DOHH2 (cell line): Measurements from ENCODE around the gene RARA.

ENCODE experiments used
- H3F3A ChIP-seq: fragments of 200-600 bp; sonication (generic), shearing (Covaris generic); 2 replicates; pipeline ENCODE4 v1.6.0; 2016; ENCODE audit warnings: antibody characterized with exemption, mild to moderate bottlenecking; ENCODE audit not compliant: control insufficient read depth, insufficient read depth
- H3K27ac ChIP-seq: fragments of 200-600 bp; sonication (generic); 2 replicates; pipeline ENCODE4 v1.5.1; 2014; ENCODE audit warnings: low read depth, mild to moderate bottlenecking, low read length, moderate library complexity
- H3K27me3 ChIP-seq: fragments of 200-600 bp; sonication (generic); 2 replicates; pipeline ENCODE4 v1.6.1; 2014; ENCODE audit warnings: mild to moderate bottlenecking, low read length, mixed read lengths; ENCODE audit not compliant: control insufficient read depth
- H3K36me3 ChIP-seq: fragments of 200-600 bp; sonication (generic); 2 replicates; pipeline ENCODE4 v1.6.1; 2014; ENCODE audit warnings: mild to moderate bottlenecking, low read length, moderate library complexity, mixed read lengths; ENCODE audit not compliant: control insufficient read depth
- H3K4me1 ChIP-seq: fragments of 200-600 bp; sonication (generic); 2 replicates; pipeline ENCODE4 v1.6.1; 2014; ENCODE audit warnings: mild to moderate bottlenecking, low read length, mixed read lengths; ENCODE audit not compliant: control insufficient read depth
- H3K4me2 ChIP-seq: fragments of 200-600 bp; sonication (generic); 2 replicates; pipeline ENCODE4 v1.6.0; 2014; ENCODE audit warnings: mild to moderate bottlenecking, low read length, moderate library complexity
- H3K4me3 ChIP-seq: fragments of 200-600 bp; sonication (generic); 2 replicates; pipeline ENCODE4 v1.5.1; 2014; ENCODE audit warnings: mild to moderate bottlenecking, low read length, mixed read lengths
- H3K79me2 ChIP-seq: fragments of 200-600 bp; sonication (generic); 2 replicates; pipeline ENCODE4 v1.6.1; 2014; ENCODE audit warnings: mild to moderate bottlenecking, low read length, mixed read lengths; ENCODE audit not compliant: control insufficient read depth
- H3K9me2 ChIP-seq: fragments of 200-600 bp; sonication (generic); replicated peaks from 2 replicates; pipeline ENCODE4 v1.6.1; 2014; ENCODE audit warnings: mild to moderate bottlenecking, low read length, mixed read lengths; ENCODE audit not compliant: control insufficient read depth
- H3K9me3 ChIP-seq: fragments of 200-600 bp; sonication (generic); 2 replicates; pipeline ENCODE4 v1.6.1; 2014; ENCODE audit warnings: antibody characterized with exemption, low read length, mixed read lengths; ENCODE audit not compliant: control insufficient read depth, insufficient read depth
- H4K20me1 ChIP-seq: fragments of 200-600 bp; sonication (generic); 2 replicates; pipeline ENCODE4 v1.6.0; 2014; ENCODE audit warnings: low read depth, mild to moderate bottlenecking, antibody characterized with exemption, low read length, moderate library complexity; ENCODE audit not compliant: control insufficient read depth, insufficient read depth
- CTCF ChIP-seq: fragments of 200-600 bp; sonication (generic); IDR thresholded peaks from one replicate; pipeline ENCODE4 v1.5.1; 2014; ENCODE audit warnings: antibody characterized with exemption, mild to moderate bottlenecking, low read depth, low read length; ENCODE audit not compliant: poor library complexity, severe bottlenecking
- EZH2phosphoT487 ChIP-seq: fragments of 200-600 bp; sonication (generic); IDR thresholded peaks from 2 replicates; pipeline ENCODE4 v1.6.1; 2017; ENCODE audit warnings: borderline replicate concordance, mild to moderate bottlenecking, antibody characterized with exemption, low read length, moderate library complexity, mixed read lengths

Gene RARA

DNA sequence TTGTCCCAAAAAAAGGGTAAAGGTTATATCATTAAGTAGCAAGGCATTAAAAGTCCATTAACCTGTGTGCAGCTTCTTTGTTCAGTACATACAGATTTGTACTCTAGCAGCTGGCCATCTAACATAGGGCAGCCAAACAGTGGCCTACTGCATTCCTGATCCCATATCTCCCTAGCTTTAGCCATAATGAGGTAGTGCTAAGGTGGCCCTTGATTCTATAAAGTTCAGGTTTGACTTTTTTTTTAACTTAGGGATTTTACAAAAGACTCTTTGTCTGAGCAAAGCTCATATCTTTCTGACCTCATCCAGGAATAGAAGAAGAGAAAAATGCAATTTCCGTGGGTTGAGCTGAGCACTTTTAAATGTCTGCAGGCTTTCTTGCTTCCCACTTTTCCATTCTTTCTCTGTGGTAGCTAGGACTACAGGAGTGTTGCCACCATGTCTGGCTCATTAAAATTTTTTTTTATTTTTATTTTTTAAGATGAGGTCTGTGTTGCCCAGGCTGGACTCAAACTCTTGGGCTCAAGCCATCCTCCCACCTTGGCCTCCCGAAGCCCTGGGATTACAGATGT, 40.8 kb upstream of the RARA start:
- H4K20me1 ChIP-seq, result no peaks in the 10 kb centered on the region
- H3K9me3 ChIP-seq, result no peaks in the 10 kb centered on the region

DNA sequence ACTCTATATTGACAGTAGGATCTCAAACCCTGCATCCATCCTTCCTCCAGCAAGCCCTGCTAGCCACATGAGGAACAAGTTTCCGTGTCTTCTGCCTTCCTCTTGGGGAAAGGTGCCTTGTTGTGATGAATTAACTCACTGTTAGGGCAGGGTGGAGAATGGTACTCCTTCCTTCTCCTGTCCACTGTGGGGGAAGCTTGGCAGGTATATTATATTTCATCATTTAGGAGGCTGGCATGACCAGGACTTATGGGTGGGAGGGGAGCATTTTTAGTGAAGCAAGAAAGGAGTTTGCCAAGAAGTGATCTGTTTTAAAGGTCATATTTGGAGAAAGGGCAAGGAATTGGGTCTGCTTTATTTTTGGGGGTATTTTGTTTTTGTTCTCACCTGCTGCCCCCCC, 30.6 kb upstream of the RARA start:
- no peaks in the 10 kb centered on the region for H3K27me3 ChIP-seq
- H3K9me3 ChIP-seq, result no peaks in the 10 kb centered on the region
- no peaks in the 10 kb centered on the region for H3K9me2 ChIP-seq
- H3K36me3 ChIP-seq, result peaks cover 40% of the 10 kb centered on the region
- no peaks in the 10 kb centered on the region for H3F3A ChIP-seq
- H3K27ac ChIP-seq, result no peak overlapping the region
- no peak overlapping the region for H3K4me2 ChIP-seq
- no peak overlapping the region for H3K4me3 ChIP-seq
- no peaks in the 10 kb centered on the region for H4K20me1 ChIP-seq
- TF ChIP-seq EZH2phosphoT487, result no peak
- TF ChIP-seq CTCF, result no peak
- H3K4me1 ChIP-seq, result peaks cover 19% of the 10 kb centered on the region
- no peaks in the 10 kb centered on the region for H3K79me2 ChIP-seq

More for the DNA sequence above, 40.8 kb upstream of the RARA start:
- H3K4me3 ChIP-seq, result no peak overlapping the region
- H3K27ac ChIP-seq, result no peak overlapping the region
- H3K4me2 ChIP-seq, result no peak overlapping the region
- TF ChIP-seq CTCF, result no peak
- TF ChIP-seq EZH2phosphoT487, result no peak
- peaks cover 12% of the 10 kb centered on the region for H3K36me3 ChIP-seq
- H3K4me1 ChIP-seq, result no peaks in the 10 kb centered on the region
- H3F3A ChIP-seq, result no peaks in the 10 kb centered on the region
- H3K27me3 ChIP-seq, result no peaks in the 10 kb centered on the region
- H3K79me2 ChIP-seq, result no peaks in the 10 kb centered on the region
- H3K9me2 ChIP-seq, result no peaks in the 10 kb centered on the region

DNA sequence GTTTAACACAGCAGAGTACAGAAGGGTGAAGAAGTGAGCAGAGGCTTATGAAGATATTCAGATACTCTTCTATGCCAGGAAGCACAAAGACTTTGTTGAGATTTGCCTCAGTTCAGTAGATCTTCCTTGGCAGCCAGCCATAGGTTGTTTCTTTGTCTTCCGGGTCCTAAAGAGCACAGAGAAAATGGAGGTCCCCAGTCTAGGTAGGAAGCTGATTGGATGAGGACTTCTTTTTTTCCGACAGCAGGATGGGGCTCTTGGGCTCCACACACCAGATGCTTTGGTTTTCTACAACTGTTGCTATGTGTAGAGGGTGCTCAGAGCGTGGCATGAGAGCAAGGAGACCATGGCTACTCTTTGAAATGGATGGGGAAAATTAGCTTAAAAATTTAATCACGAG, 29.6 kb upstream of the RARA start:
- Histone ChIP-seq H4K20me1 (no peaks in the 10 kb centered on the region), H3K9me3 (no peaks in the 10 kb centered on the region), H3K9me2 (no peaks in the 10 kb centered on the region), H3K4me2 (no peak overlapping the region), H3K36me3 (peaks cover 32% of the 10 kb centered on the region), H3K4me3 (no peak overlapping the region), H3K4me1 (peaks cover 11% of the 10 kb centered on the region), H3K27ac (no peak overlapping the region), H3K27me3 (no peaks in the 10 kb centered on the region), H3K79me2 (no peaks in the 10 kb centered on the region), H3F3A (no peaks in the 10 kb centered on the region; the same call in 1 of the 2 replicates)
- TF ChIP-seq CTCF (no peak), EZH2phosphoT487 (no peak)
